GM12892 (cell line): ENCODE measurements around the gene NTPCR.

Experiments used
- DNase-seq: peaks from one replicate; pipeline ENCODE4 v3.0.0; 2011; ENCODE audit not compliant: insufficient read length
- FAIRE-seq: peaks from 2 replicates; lab custom pipeline; 2011; peaks lifted over from hg19 to GRCh38; lab: Jason Lieb, UNC
- POLR2A ChIP-seq: IDR thresholded peaks from 2 replicates; pipeline ENCODE4 v1.6.1; 2011; ENCODE audit warnings: low read depth, low read length, control low read depth
- POLR2AphosphoS5 ChIP-seq: IDR thresholded peaks from 2 replicates; pipeline ENCODE4 v1.6.1; 2011; ENCODE audit warnings: low read depth, low read length, control low read depth
- TAF1 ChIP-seq: IDR thresholded peaks from 2 replicates; pipeline ENCODE4 v1.6.1; 2011; ENCODE audit warnings: low read depth, mild to moderate bottlenecking, control low read depth, low read length, borderline replicate concordance

The NTPCR gene

DNA sequence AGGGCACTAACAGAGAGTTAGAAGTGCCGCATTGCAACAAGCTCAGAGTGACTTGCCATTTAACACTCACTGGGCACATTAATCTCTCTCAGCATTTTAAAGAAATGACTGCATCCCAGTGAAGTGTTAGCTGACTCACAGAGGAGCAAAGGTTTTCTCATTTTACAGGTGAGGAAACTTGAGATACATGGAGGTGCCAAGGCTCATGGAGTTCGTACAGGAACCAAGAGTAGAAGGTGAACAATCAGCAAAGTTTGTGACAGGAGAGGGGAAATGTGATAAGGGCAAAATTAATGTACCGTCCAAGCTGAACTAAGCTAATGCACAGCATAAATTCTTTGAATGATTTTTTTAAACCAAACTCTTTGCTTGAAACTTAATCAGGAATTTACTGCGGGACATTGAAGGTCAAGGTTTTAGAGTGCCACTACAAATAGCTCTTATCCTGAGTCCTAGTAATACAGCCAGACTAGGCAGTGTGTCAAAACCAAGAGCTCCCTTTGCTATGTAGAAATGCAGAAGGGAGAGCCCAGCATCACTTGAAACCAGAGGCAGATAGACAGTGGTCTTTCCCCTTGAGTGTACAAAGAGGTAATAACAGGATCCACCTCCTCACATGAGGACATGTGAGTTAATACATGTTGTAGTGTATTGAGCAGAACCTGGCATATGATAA, 22.4 kb upstream of the NTPCR start:
- no peak for DNase-seq
- FAIRE-seq = no peak
- no peak for TF ChIP-seq POLR2A
- no peak for TF ChIP-seq POLR2AphosphoS5
- no peak for TF ChIP-seq TAF1

DNA sequence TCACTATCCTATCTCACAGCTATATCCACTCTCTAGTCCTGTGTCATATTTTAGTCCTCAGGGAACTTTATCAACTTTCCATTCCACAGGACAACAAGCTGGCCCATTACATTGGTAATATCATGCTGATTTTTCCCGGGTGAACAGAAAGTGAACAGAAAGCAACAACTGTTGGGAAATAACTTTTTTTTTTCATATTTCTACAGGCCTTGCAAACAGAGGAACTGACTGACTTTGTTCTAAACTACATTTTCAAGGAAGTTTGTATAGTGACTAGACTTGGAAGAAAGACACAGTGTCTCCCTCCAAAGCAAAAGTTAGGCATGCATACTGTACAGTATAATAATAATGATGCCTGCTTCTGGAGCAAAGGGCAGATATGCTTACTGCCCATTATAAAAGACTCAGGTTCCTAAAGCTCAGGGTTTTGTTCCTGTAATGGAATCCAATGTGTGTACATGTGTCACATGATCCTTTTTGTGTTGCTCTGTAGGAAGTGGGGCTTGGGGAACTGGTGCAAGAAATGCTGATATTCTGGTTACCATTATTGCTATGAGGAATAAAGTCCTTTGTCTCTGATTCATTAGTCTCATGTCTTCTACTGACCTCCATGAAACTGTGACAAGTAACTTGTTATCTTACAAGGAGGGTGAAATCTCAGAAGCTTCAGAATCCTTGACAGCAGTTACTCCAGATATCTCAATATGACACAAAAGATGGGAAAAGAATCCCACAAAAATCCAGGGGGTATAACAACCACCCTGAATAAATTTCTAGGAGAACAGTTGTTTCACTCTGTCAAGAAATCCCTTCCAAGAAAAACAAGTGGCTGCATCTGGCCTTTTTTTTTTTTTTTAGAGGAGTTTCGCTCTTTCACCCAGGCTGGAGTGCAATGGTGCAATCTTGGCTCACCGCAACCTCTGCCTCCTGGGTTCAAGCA, 17.7 kb upstream of the NTPCR start:
- TF ChIP-seq POLR2AphosphoS5 = no peak
- TF ChIP-seq POLR2A = no peak
- TF ChIP-seq TAF1 = no peak
- FAIRE-seq (no peak), DNase-seq (no peak)

DNA sequence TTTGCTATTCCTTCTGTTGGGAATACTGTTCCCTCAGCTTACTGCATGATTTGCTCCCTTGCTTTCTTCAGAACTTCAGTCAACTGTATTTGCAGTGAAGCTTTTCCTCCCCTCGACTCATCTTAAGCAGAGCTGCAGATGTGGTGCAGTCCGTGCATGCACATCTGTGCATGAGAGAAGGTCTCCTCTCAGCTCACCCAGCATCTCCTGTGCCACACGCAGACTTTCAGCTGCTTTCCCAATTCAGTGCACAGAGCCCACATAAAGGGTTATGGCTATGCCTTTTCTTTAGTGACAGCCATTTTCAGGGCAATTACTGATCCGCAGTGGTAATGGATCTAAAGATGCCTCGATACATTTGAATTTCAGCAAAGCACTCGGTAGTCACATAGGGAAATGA, 13.5 kb upstream of the NTPCR start:
- TF ChIP-seq TAF1 (no peak), POLR2AphosphoS5 (no peak), POLR2A (no peak)
- DNase-seq = no peak
- no peak for FAIRE-seq

DNA sequence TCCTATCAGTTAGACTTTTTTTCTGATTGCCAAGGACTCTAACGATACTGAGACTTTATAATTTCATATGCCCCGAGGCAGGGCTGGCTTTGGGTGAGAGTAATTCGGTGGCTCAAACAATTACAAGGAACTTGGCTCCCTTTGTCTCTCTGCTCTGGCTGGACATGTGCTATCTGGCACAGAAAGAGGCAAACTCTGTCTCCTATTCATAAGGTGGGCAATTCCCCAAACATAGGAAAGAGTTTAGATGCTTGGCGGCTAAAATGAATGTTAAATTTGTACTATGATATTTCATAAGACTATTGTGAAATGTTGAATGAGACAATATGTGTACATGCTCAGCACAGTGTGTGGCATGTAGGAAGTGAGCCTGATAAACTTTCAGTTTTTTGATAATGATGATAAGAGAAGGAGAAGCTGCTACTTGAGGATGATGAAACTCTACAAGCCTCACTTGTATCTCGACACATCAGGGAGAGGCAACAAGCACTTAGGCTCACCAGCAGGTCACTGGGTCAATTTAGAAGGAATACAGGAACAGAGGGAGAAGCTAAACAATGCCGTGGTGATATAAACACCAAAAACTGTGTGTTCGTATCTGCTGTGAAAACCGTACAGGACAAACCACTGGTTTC, 12.6 kb upstream of the NTPCR start:
- TF ChIP-seq POLR2A (no peak), TAF1 (no peak), POLR2AphosphoS5 (no peak)
- no peak for DNase-seq
- FAIRE-seq = no peak

DNA sequence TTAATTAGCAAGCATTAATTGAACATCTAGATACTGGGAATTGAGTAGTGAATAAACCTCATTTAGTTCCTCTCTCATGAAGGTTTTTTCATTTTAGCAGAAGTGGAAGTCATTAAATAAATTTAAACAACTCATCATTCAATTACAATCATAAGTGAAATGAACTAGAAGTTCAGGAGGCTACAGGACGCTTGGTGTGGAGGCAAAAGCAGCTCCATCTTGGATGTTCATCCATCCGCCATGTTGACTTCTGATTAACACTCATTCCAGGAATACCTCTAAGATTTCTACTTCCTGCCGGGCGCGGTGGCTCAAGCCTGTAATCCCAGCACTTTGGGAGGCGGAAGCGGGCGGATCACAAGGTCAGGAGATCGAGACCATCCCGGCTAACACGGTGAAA, 11.5 kb upstream of the NTPCR start:
- FAIRE-seq (no peak), DNase-seq (no peak)
- TF ChIP-seq TAF1 (no peak), POLR2AphosphoS5 (no peak)

DNA sequence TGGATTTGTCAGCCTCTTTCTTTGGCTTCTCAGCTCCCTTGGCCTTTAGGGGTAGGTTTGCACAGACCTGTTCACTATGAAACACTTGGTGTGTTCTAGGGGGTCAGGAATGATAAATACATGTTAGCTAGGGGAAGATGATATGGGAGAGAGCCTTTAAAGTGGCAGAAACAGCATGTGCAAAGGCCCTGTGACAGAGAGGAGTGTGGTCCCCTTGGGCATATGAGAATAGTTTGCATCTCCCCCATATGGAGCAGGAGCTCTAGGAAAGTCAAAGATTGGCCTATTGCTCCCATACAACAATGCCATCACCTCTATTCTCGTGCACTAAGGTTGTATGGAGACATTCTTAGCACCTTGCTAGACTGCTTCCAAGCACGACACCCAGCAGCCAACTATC, 10.7 kb upstream of the NTPCR start:
- no peak for DNase-seq
- no peak for FAIRE-seq
- TF ChIP-seq TAF1 (no peak), POLR2A (no peak), POLR2AphosphoS5 (no peak)

DNA sequence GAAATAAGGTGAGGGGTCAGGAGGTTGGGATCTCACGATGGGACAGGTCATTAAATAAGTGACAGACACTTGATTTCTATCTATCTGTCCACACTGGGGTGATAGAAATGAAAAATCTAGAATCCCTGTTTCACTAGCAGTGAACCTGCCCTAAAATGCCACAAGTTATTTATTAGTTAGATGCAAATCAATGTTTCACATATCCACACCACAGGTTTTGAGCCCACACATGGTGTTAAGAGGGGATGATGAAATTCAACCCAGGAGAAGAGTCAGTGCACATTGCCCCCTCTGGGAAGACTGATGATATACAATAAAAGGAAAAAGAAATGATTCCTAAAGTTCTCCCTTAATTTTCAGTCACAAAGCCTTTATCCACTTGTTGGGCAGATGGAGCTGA, 10.1 kb upstream of the NTPCR start:
- TF ChIP-seq POLR2AphosphoS5 = no peak
- no peak for TF ChIP-seq POLR2A
- TF ChIP-seq TAF1 = no peak

DNA sequence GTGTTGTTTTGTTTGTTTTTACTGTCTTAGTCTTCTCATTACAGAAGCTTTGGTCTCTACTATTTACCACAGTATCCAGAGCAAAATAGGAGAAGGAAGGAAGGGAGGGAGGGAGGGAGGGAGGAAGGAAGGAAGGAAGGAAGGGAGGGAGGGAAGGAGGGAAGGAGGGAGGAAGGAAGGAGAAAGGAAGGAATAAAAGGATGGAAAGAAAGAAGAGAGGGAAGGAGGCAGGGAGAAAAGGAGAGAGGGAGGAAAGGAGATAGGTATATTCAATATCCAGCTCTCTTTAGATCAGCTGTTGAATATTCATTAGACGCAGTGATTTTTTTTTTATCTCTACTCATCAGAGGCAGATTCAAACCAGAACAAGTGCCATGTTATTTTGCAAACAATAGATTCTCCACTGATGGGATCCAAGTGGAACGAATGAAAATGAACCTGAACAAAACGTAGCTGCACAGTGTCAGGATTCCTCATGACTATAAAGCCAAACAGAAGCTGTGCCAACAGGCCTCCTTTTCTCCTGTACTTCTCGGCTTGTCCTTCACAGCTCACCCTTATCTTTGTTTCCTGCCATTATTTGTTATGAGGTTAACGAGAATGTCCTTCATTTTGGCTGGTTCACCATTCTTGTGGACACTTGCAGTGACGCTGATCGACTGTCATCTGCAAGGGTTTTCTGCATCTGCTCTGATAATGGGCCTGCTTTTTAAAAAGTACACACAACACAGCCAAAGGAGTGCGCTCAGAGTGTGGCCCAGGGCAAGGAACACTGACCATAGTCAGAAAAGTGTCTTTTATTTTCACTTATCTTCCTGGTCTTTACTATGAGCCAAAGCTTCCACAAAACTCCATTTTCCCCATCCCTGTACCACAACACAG, 7.8 kb upstream of the NTPCR start:
- TF ChIP-seq TAF1 (no peak), POLR2AphosphoS5 (no peak), POLR2A (no peak)
- FAIRE-seq = no peak

More for the DNA sequence above, 10.1 kb upstream of the NTPCR start:
- DNase-seq (no peak), FAIRE-seq (no peak)

DNA sequence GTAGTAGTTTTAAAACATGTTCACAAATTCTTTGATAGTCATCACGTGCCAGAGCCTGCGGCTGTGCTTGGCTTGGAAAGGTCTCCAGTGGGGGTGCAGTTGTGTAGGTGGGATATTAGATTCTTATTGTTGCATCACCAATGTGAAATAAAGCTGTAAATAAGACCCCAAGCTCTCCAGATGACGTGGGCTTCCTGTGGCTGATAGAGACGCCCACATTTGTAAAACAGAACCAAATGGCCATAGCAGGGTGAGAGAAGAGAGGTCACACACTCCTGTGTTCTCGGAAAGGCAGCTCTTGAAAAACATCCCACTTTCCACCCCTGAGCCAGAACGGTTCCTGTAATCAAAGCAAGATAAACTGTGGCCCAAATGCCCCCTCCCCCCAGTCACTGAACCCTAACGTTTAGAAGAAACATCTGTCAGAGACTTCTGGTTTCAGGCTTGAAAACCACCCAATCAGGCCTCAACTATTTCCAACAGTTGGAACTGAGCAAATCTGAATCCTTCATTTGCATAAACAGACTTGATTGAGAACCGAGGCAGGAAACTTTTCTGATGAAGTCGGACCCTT, 6.6 kb upstream of the NTPCR start:
- FAIRE-seq (peak; percentile 64), DNase-seq (no peak)
- no peak for TF ChIP-seq POLR2A
- TF ChIP-seq TAF1 = no peak
- no peak for TF ChIP-seq POLR2AphosphoS5

More for the DNA sequence above, 7.8 kb upstream of the NTPCR start:
- no peak for DNase-seq

DNA sequence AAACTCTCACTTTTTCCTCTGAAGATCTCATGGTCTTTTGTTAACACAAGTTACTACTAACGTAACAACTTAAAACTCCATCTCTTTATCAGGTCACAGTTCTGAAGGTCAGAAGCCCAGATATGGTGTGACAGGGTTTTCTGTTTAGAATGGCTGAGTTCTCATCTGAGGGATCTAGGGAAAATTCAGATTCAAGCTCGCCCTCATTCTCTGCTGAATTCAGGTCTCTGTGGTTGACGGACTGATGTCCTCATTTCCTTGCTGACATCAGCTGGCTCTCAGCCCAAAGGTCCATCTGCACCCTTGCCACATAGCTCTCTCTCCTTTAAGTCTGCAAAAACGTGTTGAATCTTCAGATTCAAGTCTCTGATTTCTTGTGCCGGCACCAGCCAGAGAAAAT, 6.1 kb upstream of the NTPCR start:
- peak; percentile 61 for FAIRE-seq
- no peak for TF ChIP-seq POLR2AphosphoS5
- no peak for TF ChIP-seq POLR2A
- TF ChIP-seq TAF1 = no peak
- no peak for DNase-seq
